Posterior vena cava (tissue), 2 donors: ENCODE data around the gene GUCY2D. TPM values are rescaled to one million over a fixed set of nuclear protein-coding genes. Genes with fewer than 3 reads are reported as not detected.
"Not testable (repeated sequence)": the region's sequence is repeated elsewhere in the genome, so short reads cannot be mapped to it uniquely, and the experiment has no call there.

Experiments
- DNase-seq: peaks from one replicate; pipeline ENCODE4 v3.0.0-alpha.2; 2020; ENCODE audit warnings: low spot score
- intact Hi-C, 2 donors: fragments of 100-400 bp; cut with DNase I; formaldehyde crosslinking; loops; one replicate each; pipeline versions ENCODE4 v1.14.1 to v1.14.2; 2022 to 2023
- long read RNA-seq, 2 donors: library from polyadenylated mRNA; unstranded; transcript quantifications; one replicate each; pipeline ENCODE4 v2.0.0, GENCODE V29; 2020 to 2021
- total RNA-seq, 2 donors: library from RNA; stranded (reverse); fragmentation: NEBNext Ultra II Directional; extraction: Animal tissue kit (Norgen Biotek cat#: 25700); gene quantifications; one replicate each; pipeline ENCODE4 v1.2.1, GENCODE V29; 2021
- donor health status: DM: yes; HTN: yes; CAD: no.
- donor health status: DM: yes; HTN: yes; CAD: no.

The GUCY2D gene
- total RNA-seq, result not detected
- long read RNA-seq, donor 1, result 0 reads
- long read RNA-seq, donor 2, result 0 reads

DNA sequence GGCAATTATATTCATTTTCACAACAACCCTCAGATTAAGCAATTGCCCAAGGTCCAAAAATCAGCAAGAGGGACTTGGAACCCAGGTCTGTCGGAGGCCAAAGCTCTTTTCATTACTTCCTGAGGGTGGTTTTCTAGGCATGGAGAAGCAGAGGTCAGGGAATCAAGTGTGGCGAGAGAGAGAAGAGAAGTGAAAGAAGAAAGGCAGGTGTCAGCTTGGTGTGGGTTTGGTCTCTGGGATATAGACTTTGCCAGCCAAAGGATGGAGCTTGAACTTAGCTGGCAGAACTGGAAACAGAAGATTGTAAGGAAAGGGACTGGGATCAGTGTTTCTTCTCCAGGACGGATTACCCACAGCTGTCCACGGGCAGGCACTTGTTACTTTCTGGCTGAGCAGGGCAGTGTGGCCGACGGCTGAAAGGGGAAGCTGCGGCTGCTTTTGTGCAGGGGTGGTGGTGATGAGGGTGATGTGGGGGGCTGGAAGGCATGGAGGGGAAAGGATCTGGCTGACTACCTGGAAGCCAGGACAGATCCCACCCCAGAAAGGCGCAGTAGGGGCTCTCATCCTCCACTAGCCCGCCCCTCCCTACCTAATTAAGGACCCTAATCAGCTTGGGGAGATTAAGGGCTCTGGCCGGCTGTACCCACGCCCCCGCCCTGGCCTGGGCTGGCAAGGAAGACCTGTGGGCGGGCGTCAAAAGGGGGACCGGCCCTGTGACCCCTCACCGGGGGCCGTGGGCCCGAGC is at the start of gene GUCY2D:
TSS of gene GUCY2D (plus strand) at position 640 of the 745 bp plus-strand sequence. CDS start 433 bp downstream, outside the sequence.
- no peak for DNase-seq
- intact Hi-C loops, result no loop called here

DNA sequence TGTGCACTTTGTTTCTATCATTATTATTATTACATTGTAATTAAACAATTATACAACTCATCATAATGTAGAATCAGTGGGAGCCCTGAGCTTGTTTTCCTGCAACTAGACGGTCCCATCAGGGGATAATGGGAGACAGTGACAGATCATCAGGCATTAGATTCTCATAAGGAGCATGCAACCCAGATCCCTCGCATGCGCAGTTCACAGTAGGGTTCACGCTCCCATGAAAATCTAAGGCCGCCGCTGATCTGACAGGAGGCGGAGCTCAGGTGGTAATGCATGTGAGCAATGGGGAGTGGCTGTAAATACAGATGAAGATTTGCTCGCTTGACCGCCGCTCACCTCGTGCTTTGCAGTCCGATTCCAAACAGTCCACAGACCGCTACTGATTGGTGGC is 49.1 kb upstream of the GUCY2D start:
- intact Hi-C loops, DNase-seq: not testable (repeated sequence)

DNA sequence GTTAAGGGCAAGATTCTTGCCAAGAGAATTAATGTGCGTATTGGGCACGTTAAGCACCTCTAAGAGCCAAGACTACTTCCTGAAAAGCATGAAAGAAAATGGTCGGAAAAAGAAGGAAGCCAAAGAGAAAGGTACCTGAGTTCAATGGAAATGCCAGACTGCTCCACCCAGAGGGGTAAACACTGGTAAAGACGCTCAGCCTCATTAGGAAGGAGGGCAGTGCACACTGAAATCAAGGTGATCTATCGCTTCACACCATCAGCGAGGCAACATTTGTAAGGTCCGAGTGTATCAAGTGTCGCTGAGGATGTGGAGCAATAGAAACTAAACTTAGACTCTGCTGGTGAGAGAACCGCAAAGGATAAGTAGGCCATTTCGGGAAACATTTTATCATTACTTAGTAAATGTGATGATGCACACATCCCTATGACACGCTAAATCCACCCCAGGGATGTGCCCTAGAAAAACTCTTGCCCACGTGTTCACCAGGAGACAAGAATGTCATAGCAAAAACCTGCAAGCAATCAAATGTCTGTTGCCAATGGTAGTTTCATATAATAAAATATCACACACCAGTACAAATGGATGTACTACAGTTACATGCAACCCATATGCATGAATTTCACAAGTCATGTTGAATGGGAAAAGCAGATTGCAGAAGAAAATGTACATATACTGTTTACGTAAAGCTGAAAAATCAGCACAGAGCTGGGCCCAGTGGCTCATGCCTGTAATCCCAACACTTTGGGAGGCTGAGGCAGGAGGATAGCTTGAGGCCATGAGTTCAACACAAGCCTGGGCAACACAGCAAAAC is 46.8 kb upstream of the GUCY2D start:
- DNase-seq, result no peak

DNA sequence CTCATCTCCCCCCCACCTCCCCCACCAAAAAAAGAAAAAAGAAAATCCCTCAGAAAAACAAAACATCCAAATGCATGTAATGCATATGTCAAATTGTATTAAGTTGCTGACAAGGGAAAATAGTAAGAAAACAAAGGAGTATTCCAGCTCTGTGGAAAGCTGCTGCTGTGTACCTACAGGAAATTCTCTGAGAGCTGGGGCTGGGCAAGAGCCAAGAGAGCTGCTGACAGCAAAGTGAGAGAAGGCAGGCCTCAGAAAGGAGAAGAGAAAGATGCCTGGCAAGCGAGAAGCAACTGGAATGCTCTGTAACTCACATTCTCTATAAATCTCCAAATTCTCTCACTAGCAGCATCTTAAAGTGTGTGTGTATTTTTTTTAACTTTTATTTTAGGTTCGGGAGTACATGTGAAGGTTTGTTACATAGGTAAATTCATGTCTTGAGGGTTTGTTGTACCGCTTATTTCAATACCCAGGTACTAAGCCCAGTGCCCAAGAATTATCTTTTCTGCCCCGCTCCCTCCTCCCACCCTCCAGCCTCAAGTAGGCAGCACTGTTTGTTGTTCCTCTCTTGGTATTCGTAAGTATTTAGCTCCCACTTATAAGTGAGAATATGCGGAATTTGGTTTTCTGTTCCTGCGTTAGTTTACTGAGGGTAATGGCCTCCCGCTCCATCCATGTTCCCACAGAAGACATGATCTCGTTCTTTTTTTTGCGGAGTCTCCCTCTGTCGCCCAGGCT is 46.0 kb upstream of the GUCY2D start:
- no peak for DNase-seq
- intact Hi-C loops, result no loop called here

More for the DNA sequence above, 46.8 kb upstream of the GUCY2D start:
- intact Hi-C loops, result no loop called here

DNA sequence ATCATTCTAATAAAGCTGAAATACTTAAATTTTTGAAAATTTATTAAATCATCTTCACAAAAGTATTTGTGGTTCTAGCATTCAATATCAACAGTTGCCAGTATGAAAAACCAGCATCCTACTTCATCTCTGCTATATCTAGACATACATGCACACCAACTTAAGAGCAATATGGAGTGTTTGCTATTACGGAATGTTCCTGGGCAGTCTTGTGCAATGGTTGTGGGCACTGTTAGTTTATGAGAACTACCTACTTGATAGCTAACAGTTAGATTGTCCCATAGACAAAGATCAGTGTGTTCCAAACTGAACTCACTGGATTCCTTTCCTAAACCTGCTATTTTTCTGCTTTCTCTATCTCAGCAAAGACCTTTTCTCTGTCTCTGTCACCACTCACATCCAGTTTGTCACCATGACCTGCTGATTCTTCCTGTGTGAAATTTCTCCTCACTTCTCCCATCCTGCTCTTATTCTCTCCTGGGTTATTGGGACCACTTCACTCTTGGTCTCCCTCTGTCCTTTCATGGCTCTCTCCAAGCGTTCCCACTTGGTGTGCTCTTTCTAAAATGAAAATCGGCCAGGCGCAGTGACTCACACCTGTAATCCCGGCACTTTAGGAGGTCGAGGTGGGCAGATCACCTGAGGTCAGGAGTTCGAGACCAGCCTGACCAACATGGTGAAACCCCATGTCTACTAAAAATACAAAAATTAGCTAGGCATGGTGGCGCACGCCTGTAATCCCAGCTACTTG is 42.7 kb upstream of the GUCY2D start:
- no peak for DNase-seq
- intact Hi-C loops, result no loop called here

DNA sequence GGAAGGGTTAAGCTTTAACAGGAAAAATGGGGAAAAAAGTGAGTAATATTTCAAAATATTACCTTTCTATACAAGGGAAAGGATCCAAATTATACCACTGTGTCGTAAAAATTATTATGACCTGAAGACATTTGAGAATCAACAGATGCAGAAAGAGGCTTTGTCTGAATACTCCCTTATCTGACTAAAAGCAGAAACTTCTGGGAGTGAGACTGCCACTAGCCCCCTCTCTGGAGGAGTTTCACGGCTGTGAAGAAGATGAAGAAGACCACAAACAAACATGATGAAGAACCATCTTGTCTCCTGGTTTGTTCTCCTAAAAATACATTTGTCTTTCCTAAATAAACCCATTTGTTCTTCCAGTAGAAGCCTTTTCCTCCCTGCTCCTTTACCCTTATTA is 41.0 kb upstream of the GUCY2D start:
- no peak for DNase-seq
- intact Hi-C loops, result no loop called here

DNA sequence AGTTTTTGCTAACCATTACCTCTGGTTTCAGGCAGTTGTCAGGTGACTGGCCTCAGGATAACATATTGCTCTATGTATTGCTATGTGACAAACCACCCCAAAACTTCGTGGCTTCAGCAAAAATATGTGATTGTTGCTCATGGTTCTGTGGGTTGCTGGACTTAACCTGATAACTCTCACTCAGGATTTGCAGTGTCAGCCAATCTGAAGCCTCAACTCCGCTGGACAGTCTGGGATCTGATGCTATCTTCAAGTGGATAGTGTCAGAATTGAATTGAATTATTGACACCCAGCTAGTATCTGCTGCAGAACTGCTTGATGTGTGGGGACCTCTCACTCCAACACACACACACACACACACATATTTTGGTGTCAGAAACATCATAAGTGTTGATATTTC is 34.7 kb upstream of the GUCY2D start:
- intact Hi-C loops, result no loop called here
- no peak for DNase-seq

DNA sequence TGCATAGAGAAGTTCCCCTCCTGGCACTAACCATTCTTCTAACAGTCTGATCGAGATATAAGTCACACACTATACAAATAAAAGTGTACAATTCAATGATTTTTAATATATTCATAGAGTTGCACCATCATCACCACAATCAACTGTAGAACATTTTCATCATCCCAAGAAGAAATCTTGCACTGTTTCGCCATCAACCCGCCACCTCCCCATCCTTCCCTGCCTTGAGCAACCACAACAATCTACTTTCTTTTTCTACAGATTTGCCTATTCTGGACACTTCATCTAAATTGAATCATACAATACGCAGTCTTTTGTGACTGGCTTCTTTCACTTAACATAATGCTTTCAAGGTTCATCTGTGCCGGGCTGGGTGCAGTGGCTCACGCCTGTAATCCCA is 33.0 kb upstream of the GUCY2D start:
- DNase-seq, result no peak
- intact Hi-C loops, result no loop called here

DNA sequence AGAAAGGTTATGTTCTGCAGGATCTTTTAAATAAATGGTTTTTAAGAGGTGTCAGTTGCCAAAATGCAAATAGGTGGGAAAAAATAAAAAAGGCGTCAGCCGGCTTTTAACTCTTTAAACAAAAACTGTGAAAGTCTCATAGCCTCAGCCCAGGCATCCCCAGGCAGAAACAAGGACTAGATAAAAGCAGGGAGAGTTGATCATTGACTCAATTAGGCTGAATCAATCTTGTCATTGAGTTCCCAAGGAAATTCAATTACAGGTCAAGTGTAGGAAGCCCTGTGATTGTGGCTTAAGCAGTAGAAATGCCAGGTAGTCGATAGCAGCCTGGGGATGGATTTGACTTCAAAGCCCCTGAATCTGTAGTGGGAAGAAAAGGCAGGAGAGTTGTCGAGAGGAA is 30.8 kb upstream of the GUCY2D start:
- intact Hi-C loops, result no loop called here
- no peak for DNase-seq

DNA sequence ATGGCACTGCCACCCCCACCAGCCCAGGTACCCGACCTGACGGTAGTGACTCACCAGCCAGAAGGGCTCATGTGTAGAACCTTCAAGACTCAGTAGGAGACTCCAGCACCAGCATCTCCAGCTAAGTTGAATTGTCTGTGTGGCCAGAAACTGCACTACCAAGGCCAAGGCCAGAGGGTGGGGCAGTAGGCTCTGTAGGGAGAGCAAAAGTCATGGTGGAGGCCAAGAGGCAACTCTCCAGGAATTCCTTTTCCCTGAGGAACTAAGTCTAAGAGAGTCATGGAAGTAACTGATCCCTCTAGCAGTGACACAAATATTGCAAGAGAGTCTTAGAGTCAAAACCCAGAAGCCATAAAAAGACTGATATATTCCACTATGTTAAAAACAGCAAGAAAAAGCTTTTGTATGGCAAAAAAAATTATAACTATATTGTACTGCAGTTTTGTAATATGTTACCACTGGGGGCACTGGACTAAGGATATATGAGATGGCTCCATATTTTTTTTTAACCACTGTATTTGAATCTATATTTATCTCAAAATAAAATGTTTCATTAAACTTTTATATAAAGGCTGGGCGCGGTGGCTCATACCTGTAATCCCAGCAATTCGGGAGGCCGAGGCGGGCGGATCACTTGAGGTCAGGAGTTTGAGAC is 30.2 kb upstream of the GUCY2D start:
- intact Hi-C loops, result no loop called here
- no peak for DNase-seq

DNA sequence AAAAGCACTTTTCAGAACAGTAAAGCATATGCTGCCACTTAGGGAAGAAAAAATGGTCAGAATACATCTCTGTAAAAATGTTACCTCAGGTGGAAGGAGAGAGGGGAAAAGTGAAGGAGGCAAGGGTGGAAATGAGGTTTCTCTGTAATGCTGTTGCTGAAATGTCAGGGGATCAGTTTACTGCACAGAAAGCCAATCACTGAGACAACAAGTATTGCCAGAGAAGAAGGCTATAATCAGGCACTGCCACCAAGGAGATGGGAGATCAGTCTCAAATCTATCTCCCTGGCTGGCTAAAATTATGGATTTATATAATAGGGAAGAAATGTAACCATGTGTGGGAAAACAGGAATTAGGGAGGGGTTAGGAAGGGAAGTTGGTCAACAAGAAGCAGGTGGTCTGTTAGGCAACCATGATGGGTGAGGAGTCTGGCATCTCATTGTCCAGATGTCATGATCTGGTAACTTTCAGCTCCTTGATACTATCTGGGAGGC is 27.7 kb upstream of the GUCY2D start:
- DNase-seq, result no peak
- intact Hi-C loops, result no loop called here

DNA sequence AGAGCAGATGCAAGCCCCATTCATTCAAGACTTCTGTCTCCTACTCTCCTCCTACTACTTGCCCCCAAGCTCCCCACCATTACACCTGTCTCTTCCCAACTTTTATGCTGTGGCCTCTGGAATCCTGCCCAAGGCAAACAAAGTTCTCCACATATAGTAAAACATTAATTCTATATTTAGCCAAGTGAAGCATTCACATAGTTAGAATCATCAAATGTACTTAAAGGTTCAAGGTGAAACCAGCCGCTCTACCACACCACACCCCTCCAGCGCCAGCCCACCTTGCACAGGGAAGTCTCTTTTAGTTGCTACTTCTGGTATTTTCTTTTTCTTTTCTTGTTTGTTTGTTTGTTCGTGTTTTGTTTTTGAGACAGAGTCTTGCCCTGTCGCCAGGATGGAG is 25.4 kb upstream of the GUCY2D start:
- intact Hi-C loops, result no loop called here
- no peak for DNase-seq

DNA sequence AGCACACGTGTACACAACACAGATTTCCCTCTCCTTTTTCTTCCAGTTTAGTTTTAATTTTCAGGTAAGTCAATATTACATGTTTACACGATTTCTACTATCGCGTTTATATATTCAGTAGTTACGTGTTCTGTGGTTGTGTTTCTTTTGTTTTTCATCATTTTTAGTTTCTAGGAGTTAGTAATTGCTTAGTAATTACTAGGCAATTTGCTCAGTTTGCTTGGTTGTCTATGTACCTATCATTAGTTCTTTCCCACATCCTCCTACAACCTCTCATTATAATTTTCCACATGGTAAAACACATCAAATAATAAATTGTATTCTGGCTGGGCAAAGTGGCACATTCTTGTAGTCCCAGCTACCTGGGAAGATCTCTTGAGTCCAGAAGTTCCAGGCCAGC is 24.6 kb upstream of the GUCY2D start:
- no peak for DNase-seq
- intact Hi-C loops, result no loop called here

DNA sequence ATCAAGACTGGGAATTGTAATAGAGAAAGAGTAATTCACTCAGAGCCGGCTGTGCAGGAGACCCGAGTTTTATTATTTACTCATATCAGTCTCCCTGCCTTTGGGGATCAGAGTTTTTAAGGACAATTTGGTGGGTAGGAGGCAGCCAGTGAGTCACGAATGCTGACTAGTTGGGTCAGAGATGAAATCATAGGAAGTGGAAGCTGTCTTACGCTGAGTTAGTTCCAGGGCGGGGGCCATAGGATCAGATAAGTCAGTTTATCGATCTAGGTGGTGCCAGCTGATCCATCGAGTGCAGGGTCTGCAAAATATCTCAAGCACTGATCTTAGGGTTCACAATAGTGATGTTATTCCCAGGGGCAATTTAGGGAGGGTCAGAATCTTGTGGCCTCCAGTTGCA is 20.2 kb upstream of the GUCY2D start:
- DNase-seq, result no peak
- intact Hi-C loops, result loop anchor here in 1 of 2 donors (1.0 to 10.0 kb wide), 2 partner anchors 61 to 157 kb away; no protein-coding TSS in a partner anchor

DNA sequence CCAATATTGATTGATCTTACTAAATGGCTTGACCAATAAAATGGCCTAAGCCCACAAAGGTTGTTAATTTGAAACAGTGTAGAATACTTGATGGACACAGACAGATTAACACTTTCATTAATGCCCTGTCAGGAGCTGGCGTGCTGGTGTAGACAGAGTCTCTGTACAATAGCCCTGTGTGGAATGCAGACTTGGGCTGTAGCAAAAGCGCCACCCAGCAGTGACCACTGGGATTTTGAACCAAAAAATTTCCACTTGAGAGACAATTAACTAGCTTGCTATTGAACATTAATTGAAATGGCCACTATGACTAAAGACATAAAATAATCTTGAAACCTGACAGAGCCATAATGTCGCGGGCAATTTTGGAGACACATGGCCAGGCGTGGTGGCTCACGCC is 19.7 kb upstream of the GUCY2D start:
- no peak for DNase-seq
- intact Hi-C loops, result loop anchor here in 1 of 2 donors (1.0 to 10.0 kb wide), 2 partner anchors 61 to 158 kb away; no protein-coding TSS in a partner anchor

DNA sequence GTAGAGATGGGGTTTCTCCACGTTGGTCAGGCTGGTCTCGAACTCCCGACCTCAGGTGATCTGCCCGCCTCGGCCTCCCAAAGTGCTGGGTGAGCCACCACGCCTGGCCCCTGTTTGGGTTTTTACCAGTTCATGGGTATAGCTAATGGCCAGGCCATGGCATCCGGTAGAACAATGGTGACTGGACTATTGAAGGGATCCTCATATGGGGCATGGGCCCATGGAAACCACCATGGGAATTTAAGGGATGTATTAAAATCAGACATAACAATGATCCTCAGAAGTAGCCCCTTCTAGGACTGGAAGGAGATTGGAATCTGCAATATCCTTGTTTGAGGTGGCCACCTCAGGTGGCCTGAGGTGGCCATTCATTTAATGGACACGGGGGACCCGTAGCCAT is 17.5 kb upstream of the GUCY2D start:
- intact Hi-C loops, result loop anchor here (5.0 to 10.0 kb wide), 2 partner anchors 123 to 160 kb away; no protein-coding TSS in a partner anchor
- DNase-seq, result no peak

DNA sequence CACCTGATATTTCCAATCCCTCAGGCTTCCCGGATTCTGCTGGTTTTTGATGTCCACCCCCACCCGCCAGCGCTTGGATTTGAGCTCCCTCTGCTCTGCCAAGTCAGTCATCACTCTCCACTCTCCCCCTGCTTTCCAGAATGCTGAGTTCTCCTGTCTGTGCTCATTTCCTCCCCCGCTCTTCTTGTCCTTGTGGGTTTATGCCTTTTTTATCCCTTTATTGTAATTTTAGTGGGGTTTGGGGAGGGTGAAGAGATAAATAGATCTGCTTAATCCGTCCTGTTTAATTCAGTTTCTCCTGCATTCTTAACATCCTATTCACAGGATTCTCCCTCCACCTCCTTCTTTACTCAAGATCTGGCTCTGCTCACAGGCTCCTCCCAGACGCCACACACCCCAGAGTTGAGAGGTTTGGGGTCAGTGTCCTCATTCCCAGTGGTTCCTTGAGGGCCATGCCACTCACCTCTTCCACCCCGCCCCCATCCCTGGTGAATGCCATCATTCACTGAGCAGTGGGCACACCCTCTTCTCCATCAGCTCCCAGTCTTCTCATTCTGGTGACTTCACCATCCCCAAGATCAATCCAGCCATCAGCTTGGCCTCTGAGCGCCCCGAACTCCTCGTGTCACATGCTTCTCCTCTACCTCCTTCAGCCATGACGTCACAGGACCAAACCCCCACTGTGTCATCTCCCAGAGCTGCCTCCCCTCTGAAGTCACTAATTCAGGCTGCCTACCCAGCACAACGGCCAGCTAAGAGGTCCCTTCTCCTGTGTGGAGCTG is 15.1 kb upstream of the GUCY2D start:
- intact Hi-C loops, result loop anchor here (5.0 to 10.0 kb wide), 2 partner anchors 125 to 163 kb away; no protein-coding TSS in a partner anchor
- no peak for DNase-seq
